GM12864 (cell line): ENCODE results near the gene UBLCP1.

Experiments
- DNase-seq: peaks from one replicate; pipeline ENCODE4 v3.0.0-alpha.2; 2011; ENCODE audit warnings: low read depth
- H3K4me3 ChIP-seq: 2 replicates; pipeline ENCODE4 v1.5.1; 2011; ENCODE audit warnings: mild to moderate bottlenecking, low read depth, low read length, control low read depth
- TF ChIP-seq, protein P1 (sequence below): IDR thresholded peaks from 2 replicates; pipeline ENCODE4 v1.5.1; 2011; ENCODE audit warnings: low read depth, mild to moderate bottlenecking, moderate library complexity, low read length, control low read depth, inconsistent platforms; ENCODE audit errors: missing control alignments

UBLCP1 gene

DNA sequence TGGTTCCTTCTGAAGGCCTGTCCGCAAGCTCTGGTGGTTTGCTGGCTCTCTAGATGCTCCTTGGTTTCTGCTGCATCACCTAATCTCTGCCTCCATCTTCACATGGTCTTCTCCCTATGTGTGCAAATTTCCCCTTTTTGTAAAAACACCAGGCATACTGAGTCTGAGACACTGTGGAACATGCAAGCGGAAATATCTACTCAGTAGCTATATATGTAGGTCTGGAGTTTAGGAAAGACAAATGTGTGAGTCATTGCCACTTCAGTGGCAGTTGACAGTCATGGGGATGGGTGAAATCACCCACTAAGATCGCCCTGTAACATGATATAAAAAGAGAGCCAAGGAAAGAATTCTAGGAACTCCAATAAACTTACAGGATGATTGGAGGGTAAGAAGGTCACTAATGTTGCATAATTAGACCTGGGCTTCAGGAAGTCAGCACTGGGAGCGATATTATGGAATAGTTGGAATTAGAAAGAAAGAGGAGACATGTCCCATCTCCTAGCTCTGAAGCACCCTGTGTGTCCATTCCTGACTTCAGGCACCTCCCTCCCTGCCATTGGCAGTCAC is 22.7 kb upstream of the UBLCP1 start:
- H3K4me3 ChIP-seq: no peak overlapping the region
- TF ChIP-seq, protein P1, sequence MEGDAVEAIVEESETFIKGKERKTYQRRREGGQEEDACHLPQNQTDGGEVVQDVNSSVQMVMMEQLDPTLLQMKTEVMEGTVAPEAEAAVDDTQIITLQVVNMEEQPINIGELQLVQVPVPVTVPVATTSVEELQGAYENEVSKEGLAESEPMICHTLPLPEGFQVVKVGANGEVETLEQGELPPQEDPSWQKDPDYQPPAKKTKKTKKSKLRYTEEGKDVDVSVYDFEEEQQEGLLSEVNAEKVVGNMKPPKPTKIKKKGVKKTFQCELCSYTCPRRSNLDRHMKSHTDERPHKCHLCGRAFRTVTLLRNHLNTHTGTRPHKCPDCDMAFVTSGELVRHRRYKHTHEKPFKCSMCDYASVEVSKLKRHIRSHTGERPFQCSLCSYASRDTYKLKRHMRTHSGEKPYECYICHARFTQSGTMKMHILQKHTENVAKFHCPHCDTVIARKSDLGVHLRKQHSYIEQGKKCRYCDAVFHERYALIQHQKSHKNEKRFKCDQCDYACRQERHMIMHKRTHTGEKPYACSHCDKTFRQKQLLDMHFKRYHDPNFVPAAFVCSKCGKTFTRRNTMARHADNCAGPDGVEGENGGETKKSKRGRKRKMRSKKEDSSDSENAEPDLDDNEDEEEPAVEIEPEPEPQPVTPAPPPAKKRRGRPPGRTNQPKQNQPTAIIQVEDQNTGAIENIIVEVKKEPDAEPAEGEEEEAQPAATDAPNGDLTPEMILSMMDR: no peak
- no peak for DNase-seq

GRCh38 chr5:159241946-159242552 is 21.0 kb upstream of the UBLCP1 start:
- DNase-seq: no peak
- TF ChIP-seq, protein P1: no peak
- no peak overlapping the region for H3K4me3 ChIP-seq

GRCh38 chr5:159242656-159243055 is 20.4 kb upstream of the UBLCP1 start:
- DNase-seq: no peak
- TF ChIP-seq, protein P1: no peak
- no peak overlapping the region for H3K4me3 ChIP-seq

GRCh38 chr5:159243385-159243784 is 19.7 kb upstream of the UBLCP1 start:
- TF ChIP-seq, protein P1: no peak
- DNase-seq: no peak
- no peak overlapping the region for H3K4me3 ChIP-seq

DNA sequence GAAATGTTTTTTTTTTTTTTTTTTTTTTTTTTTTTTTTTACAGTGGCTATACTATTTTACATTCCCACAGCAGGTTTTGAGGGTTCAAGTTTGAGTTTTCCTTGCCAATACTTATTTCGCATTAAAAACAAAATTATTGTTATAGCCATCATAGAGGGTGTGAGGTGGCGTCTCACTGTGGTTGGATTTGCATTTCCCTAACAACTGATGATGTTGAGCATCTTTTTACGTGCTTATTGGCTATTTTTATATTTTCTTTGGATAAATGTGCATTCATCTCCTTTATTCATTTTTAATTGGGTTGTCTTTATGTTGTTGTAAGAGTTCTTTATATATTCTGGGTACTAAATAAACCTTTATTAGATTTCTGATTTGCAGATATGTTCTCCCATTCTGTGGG is 18.9 kb upstream of the UBLCP1 start:
- no peak overlapping the region for H3K4me3 ChIP-seq

GRCh38 chr5:159244890-159245289 is 18.2 kb upstream of the UBLCP1 start:
- no peak for DNase-seq
- TF ChIP-seq, protein P1: no peak
- no peak overlapping the region for H3K4me3 ChIP-seq

More for the DNA sequence above, 18.9 kb upstream of the UBLCP1 start:
- TF ChIP-seq, protein P1: no peak
- DNase-seq: no peak

DNA sequence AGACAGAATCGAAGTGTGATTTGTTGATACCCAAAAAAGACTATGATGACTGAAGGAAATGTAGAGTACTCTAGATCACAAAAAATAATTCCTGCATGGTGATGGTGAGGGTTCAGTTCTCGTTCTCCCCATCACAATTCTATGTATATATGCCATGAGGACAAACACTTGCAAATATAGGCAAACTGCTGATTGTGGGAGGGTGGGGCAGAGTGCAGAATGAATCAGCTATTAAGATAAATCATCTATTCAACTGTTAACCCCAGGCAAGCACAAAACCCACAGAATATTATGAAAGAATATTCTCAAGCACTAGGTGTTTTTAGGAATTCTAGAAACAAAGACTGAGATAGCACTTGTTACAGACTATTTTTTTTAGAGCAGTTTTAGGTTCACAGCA is 13.9 kb upstream of the UBLCP1 start:
- no peak overlapping the region for H3K4me3 ChIP-seq
- TF ChIP-seq, protein P1: no peak
- no peak for DNase-seq
